ENCODE data around the gene PLSCR4.
"Not testable (repeated sequence)": the region's sequence is repeated elsewhere in the genome, so short reads cannot be mapped to it uniquely, and the experiment has no call there.

The PLSCR4 gene

GRCh38 chr3:146250449-146251382 is at the start of gene PLSCR4:
TSS of gene PLSCR4 (minus strand) at chr3:146251105. CDS start at chr3:146222071, 29,034 bp downstream.
- DNase-seq (ENCODE audit: low read depth, low spot score): no peak

DNA sequence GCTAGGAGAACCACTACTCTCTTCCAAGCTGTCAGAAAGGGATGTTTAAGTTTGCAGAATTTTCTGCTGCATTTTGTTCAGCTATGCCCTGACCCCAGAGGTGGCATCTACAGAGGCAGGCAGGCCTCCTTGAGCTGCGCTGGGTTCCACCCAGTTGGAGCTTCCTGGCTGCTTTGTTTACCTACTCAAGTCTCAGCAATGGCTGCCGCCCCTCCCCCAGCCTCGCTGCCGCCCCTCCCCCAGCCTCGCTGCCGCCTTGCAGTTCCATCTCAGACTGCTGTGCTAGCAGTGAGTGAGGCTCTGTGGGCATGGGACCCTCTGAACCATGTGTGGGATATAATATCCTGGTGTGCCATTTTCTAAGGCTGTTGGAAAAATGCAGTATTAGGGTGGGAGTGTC is 42.5 kb upstream of the PLSCR4 start:
- not testable (repeated sequence) for DNase-seq (ENCODE audit: low read depth, low spot score)

DNA sequence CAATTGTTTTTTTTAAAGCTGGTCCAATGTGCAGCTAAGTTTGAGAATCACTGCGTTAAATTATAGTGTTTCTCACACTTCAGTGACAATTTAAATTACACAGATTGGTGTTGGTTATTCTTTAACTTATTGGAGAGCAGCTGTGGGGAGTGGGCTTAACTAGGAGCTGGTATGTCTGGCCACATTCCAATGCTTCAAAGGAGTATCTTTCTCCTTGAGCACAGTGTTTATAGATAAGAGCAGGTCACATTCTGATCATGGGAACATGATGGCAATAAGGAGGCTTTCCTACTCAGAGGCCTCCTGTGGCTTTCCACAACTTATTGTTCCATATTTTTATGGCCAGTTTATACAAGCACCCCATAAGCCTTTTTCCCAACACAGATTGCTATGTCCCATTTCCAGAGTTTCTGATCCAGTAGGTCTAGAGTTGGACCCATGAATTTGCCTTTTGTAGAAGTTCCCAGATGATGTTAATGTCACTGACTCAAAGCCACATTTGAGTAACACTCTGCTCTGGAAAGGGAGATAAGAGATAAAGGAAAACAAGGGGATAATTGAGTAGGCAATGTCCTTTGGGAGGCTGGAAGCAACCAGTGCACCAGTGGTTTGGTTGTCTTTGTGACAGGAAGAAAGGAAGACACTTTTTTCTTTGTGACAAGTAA is 33.0 kb upstream of the PLSCR4 start:
- no peak for DNase-seq (ENCODE audit: low read depth, low spot score)

DNA sequence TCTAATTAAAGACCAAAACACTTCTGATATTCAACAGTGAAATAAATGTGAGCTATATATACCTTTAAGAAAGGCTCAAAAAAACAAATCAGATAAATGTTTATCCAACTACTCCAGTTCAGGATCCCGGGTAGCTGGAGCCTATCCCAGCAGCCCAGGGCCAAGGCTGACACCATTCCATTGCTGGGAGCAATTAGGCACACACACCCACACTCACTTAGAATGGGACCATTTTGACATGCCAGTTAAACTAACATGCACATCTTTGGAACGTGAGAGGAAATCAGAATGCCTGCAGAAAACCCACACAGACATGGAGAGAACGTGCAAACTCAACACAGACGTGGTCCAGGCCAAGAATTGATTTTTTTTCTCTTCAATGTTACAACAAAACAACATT is 30.0 kb upstream of the PLSCR4 start:
- no peak for DNase-seq (ENCODE audit: low read depth, low spot score)

GRCh38 chr3:146279951-146280350 is 29.0 kb upstream of the PLSCR4 start:
- no peak for DNase-seq (ENCODE audit: low read depth, low spot score)

GRCh38 chr3:146279013-146279412 is 28.1 kb upstream of the PLSCR4 start:
- DNase-seq (ENCODE audit: low read depth, low spot score): no peak

DNA sequence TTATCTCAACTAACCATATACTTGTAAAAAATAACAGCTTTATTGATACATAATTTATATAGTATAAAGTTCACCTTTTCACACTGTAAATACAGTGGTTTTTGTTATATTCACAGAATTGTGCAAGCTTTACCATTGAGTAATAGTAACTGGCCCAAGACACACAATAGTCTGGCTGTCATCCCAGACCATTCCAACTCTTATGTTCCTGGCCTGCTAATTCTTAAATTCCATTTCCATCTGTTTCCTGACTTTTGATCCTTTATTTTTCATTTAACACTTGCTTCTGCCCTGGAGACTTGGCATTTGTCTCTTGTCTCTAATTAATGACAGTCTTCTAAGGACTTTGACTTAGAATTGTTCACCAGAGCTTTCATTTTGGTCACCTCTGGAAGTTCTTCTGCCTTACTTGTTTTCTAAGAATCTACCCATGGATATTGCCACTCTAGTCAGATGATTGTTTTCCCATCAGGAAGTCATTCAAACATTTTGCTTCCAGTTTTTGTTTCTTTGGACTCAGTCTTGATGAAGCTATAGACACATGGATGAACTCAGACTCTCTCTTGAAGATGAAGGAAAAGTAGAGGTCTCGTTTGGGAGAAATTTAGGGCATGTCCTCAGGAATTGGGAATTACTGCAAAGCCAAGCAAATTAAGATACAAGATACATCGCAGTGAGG is 27.2 kb upstream of the PLSCR4 start:
- no peak for DNase-seq (ENCODE audit: low read depth, low spot score)

DNA sequence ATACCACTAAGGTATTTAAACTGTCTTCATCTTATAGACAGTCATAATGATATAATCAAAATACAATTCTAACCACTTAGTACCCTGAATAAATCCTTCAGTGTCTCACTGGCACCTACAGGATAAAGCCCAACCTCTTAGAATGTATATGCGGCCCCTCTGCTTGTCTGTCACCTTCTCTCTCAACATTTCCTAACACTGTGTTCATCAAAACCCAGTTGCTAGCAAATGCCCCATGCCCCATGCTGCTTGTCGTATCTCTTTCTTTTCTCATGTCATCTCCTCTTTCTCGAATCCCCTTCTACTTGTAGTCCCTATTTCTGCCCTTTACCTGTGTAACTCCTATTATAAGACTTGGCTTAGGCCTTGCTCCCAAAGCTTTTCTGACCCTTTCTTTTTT is 24.6 kb upstream of the PLSCR4 start:
- DNase-seq (ENCODE audit: low read depth, low spot score): no peak

DNA sequence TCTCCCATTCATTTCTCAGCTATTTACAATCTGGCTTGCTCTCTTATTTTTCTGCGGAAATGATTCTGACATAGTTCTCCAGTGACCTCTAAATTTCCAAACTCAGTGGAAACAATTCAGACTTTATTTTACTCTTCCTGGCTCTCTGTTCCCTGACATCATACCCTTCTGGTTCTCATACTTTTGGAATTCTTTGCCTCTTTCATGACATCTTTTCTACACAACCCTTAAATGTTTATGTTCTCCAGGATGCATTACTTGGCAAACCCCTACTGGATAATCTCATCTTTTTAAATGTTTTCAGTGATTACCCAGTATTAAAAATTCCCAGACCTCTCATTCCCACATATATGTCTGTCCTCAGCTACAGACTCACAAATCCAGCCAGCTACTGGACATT is 23.9 kb upstream of the PLSCR4 start:
- no peak for DNase-seq (ENCODE audit: low read depth, low spot score)

- no peak for DNase-seq (ENCODE audit: low read depth, low spot score)
These were observed 23.0 kb upstream of the PLSCR4 start for GRCh38 chr3:146273721-146274407.

DNA sequence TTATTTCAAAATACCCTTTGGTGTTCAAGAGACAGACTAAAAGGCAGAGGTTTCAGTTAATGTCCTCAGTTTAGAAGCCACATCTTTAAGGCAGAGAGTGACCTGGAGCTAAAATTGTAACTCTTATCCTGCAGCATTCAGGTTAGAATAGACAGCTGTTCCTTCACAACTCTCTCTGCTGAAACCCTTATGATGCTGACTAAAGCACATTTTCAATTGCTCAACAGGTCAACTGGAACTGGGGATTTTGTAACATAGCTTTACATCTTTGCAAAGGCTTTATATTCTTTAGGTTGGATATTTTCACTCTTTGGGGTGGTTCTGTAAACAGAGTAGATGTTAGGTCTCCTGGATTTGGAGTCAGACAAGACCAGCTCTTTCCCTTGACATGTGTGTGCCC is 20.3 kb upstream of the PLSCR4 start:
- DNase-seq (ENCODE audit: low read depth, low spot score): no peak

DNA sequence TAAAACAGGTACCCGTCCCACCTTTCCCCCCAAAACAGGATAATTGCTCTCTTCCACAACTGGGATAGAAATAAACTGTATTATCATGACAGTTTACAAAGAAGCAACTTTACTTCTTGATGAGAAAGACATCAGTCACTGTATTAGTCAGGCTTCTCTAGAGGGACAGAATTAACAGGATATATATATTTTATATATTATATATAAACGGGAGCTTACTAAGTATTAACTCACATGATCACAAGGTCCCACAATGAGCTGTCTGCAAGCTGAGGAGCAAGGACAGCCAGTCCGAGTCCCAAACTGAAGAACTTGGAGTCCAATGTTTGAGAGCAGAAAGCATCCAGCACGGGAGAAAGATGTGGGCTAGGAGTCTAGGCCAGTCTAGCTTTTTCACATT is 18.4 kb upstream of the PLSCR4 start:
- DNase-seq (ENCODE audit: low read depth, low spot score): no peak

- DNase-seq (ENCODE audit: low read depth, low spot score): no peak
These were observed 17.8 kb upstream of the PLSCR4 start for GRCh38 chr3:146268535-146269219.

GRCh38 chr3:146265720-146266119 is 14.8 kb upstream of the PLSCR4 start:
- no peak for DNase-seq (ENCODE audit: low read depth, low spot score)

DNA sequence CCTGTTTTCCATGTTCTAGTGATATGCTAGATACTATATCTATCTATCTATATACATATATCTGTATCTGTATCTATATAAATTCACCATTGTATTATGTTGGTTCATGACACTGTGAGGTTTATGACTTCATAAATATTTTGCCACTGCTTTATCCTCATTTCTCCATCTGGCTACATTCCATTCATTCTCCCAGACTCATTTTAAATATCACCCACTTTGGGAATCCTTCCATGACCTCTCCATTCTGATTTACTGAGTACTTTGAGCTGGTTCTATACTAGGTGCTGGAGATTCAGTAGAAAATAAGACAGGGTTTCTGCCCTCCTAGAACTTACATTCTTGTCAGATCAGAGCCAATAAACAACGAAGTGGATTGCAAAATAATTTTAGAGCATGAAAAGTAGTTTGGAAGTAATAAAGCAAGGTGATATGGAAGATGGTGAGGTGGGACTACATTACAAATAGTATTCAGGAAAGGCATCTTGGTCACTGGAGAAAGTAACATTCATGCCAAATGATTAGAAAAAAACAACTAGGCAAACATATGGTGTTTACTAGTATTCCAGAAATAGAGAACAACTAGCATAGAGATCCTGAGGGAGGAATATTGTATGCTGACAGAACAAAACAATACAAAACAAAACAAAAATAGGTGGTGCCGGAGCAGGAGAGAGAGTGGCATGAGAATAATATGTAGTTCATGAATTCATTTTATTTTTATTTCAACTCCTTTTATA is 11.6 kb upstream of the PLSCR4 start:
- DNase-seq (ENCODE audit: low read depth, low spot score): no peak

GRCh38 chr3:146259880-146260589 is 9.1 kb upstream of the PLSCR4 start:
- no peak for DNase-seq (ENCODE audit: low read depth, low spot score)

- no peak for DNase-seq (ENCODE audit: low read depth, low spot score)
These were observed 6.1 kb upstream of the PLSCR4 start for GRCh38 chr3:146256851-146257486.

DNA sequence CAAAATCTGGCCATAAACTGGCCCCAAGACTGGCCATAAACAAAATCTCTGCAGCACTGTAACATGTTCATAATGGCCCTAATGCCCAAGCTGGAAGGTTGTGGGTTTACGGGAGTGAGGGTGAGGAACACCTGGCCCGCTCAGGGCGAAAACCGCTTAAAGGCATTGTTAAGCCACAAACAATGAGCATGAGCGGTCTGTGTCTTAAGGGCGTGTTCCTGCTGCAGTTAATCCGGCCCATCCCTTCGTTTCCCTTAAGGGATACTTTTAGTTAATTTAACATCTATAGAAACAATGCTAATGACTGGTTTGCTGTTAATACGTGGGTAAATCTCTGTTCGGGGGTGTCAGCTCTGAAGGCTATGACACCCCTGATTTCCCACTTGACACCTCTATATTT is 1.5 kb upstream of the PLSCR4 start:
- DNase-seq (ENCODE audit: low read depth, low spot score): not testable (repeated sequence)

- no peak for DNase-seq (ENCODE audit: low read depth, low spot score)
These were observed 984 bp downstream of the PLSCR4 start for GRCh38 chr3:146249921-146250320.
